ENCODE data around the gene PCDHGA5. TPM values are rescaled to one million over a fixed set of nuclear protein-coding genes. Genes with fewer than 3 reads are reported as not detected.
"Not testable (repeated sequence)": the region's sequence is repeated elsewhere in the genome, so short reads cannot be mapped to it uniquely, and the experiment has no call there.

PCDHGA5 gene
- total RNA-seq, 3 donors from 2014 or later, result 5.4 to 9.4 (median 8.8) TPM

GRCh38 chr5:141384471-141385267 lies 20.7 kb downstream of the PCDHGA5 start:
- Histone ChIP-seq H3K4me1 (no peaks in the 10 kb centered on the region), H3K36me3 (no peaks in the 10 kb centered on the region), H3K9me3 (peaks cover 79 to 93% of the 10 kb centered on the region in 2 donors), H3K4me3 (no peak overlapping the region), H3K27me3 (no peaks in the 10 kb centered on the region), H3K27ac (no peak overlapping the region)
- no peak for DNase-seq (ENCODE audit: low spot score in 2 of 2)
- intact Hi-C loops (cut with DNase I; ENCODE audit: low total_unique reads), result no loop called here
- no peak for TF ChIP-seq POLR2A (IDR thresholded peaks at IDR 0.05)
- TF ChIP-seq POLR2AphosphoS5 (IDR thresholded peaks at IDR 0.05), result no peak
- TF ChIP-seq CTCF (IDR thresholded peaks at IDR 0.05), result no peak

DNA sequence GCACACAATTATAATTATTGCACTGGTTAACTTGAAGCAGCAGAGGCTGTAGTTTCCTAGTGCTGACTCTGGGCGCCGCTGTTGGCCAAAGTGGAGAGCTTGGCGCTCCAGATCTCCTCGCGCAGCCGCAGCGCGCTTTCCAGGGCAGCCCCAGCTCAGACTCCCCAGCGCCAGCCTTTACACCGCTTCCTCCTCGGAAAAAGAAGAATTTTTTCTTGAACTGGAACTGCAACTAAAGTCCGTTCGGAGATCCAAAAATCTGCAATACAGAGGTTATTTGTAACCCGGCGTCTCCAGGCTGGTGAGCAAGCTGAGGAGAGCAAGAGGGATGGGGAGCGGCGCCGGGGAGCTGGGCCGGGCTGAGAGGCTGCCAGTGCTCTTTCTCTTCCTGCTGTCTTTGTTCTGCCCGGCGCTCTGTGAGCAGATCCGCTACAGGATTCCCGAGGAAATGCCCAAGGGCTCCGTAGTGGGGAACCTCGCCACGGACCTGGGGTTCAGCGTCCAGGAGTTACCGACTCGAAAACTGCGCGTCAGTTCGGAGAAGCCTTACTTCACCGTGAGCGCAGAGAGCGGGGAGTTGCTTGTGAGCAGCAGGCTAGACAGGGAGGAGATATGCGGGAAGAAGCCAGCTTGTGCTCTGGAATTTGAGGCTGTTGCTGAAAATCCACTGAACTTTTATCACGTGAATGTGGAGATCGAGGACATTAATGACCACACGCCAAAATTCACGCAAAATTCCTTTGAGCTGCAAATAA lies 23.8 kb downstream of the PCDHGA5 start, which contains the start of gene PCDHGB4:
PCDHGB4 (plus strand) TSS at position 142 of the 755 bp plus-strand sequence; CDS start at position 329, 187 bp downstream.
- DNase-seq (ENCODE audit: low spot score in 2 of 2); H3K4me1 ChIP-seq; H3K36me3 ChIP-seq; intact Hi-C loops (cut with DNase I; ENCODE audit: low total_unique reads); H3K27me3 ChIP-seq; H3K27ac ChIP-seq: not testable (repeated sequence)
- peak within 1 kb of the TSS in 1 of 3 donors; percentile 37 for H3K4me3 ChIP-seq
- H3K9me3 ChIP-seq, result peaks cover 80 to 95% of the 10 kb centered on the region in 2 donors

DNA sequence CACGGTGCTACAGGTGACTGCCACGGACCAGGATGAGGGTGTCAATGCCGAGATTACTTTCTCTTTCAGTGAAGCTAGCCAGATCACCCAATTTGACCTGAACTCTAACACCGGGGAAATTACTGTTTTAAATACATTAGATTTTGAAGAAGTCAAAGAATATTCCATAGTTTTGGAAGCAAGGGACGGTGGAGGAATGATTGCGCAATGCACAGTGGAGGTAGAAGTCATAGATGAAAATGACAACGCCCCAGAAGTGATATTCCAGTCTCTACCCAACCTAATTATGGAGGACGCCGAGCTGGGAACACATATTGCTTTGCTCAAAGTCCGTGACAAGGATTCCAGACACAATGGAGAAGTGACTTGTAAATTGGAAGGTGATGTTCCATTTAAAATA lies 24.7 kb downstream of the PCDHGA5 start:
- DNase-seq (ENCODE audit: low spot score in 2 of 2), result no peak
- Histone ChIP-seq H3K27ac (no peak overlapping the region), H3K27me3 (no peaks in the 10 kb centered on the region), H3K36me3 (no peaks in the 10 kb centered on the region), H3K9me3 (peaks cover 80 to 95% of the 10 kb centered on the region in 2 donors), H3K4me3 (peak overlapping the region in 1 of 3 donors; percentile 20), H3K4me1 (no peaks in the 10 kb centered on the region)
- no peak for TF ChIP-seq POLR2A (IDR thresholded peaks at IDR 0.05)
- TF ChIP-seq POLR2AphosphoS5 (IDR thresholded peaks at IDR 0.05), result no peak
- no peak for TF ChIP-seq CTCF (IDR thresholded peaks at IDR 0.05)
- intact Hi-C loops (cut with DNase I; ENCODE audit: low total_unique reads), result no loop called here

- peaks cover 80 to 95% of the 10 kb centered on the region in 2 donors for H3K9me3 ChIP-seq
- TF ChIP-seq POLR2A (IDR thresholded peaks at IDR 0.05), result no peak
- TF ChIP-seq CTCF (IDR thresholded peaks at IDR 0.05), result no peak
- intact Hi-C loops (cut with DNase I; ENCODE audit: low total_unique reads), result no loop called here
These were observed 25.4 kb downstream of the PCDHGA5 start for GRCh38 chr5:141389153-141390042.

DNA sequence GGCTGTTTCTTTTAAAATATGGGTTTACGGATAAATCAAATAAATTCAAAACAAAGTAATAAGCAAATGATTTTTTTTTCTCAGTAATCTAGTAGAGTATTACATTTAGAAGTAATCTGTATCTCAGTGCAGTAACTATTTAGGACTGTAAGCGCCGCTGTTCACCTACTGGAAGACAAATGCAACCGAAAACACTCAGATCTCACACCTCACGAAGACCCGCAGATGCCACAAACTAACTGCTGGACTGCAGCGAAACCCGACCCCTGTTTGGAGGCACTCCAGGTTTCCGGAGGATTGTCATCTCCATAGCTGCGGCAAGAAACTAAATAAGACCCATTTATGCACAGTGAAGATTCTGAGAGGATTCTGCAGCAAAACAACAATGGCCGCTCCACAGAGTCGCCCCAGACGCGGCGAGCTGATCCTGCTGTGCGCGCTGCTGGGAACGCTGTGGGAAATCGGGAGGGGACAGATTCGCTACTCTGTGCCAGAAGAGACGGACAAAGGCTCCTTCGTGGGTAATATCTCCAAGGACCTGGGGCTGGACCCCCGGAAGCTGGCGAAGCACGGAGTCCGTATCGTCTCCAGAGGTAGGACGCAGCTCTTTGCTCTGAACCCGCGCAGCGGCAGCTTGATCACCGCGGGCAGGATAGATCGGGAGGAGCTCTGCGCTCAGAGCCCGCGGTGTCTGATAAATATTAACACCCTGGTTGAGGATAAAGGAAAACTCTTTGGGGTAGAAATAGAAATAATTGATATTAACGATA lies 28.7 kb downstream of the PCDHGA5 start, which contains the start of gene PCDHGA8:
PCDHGA8 (plus strand) TSS at position 205 of the 770 bp plus-strand sequence; CDS start at position 386, 181 bp downstream.
- no peak within 1 kb of the TSS for H3K27ac ChIP-seq
- H3K4me1 ChIP-seq, result no peaks in the 10 kb centered on the region
- H3K27me3 ChIP-seq, result no peaks in the 10 kb centered on the region
- no peak within 1 kb of the TSS for H3K4me3 ChIP-seq
- peaks cover 80 to 96% of the 10 kb centered on the region in 2 donors for H3K9me3 ChIP-seq
- no peak for TF ChIP-seq POLR2A (IDR thresholded peaks at IDR 0.05)
- no peak for TF ChIP-seq CTCF (IDR thresholded peaks at IDR 0.05)
- no peak for TF ChIP-seq POLR2AphosphoS5 (IDR thresholded peaks at IDR 0.05)
- no peak for DNase-seq (ENCODE audit: low spot score in 2 of 2)
- no peaks in the 10 kb centered on the region for H3K36me3 ChIP-seq
- intact Hi-C loops (cut with DNase I; ENCODE audit: low total_unique reads), result no loop called here

More at GRCh38 chr5:141389153-141390042, 25.4 kb downstream of the PCDHGA5 start:
- Histone ChIP-seq H3K27ac (no peak overlapping the region), H3K27me3 (no peaks in the 10 kb centered on the region), H3K4me3 (peak overlapping the region in 1 of 3 donors; percentile 20), H3K36me3 (no peaks in the 10 kb centered on the region), H3K4me1 (no peaks in the 10 kb centered on the region)
- DNase-seq (ENCODE audit: low spot score in 2 of 2), result no peak
